Measurements from ENCODE around the gene TMA7.

GRCh38 chr3:48439820-48440589 is at the start of gene TMA7, which contains the start of gene CCDC51:
- TF ChIP-seq BCL11A (IDR thresholded peaks at IDR 0.05; ENCODE audit: low read depth, low read length) (no peak), HDAC2 (IDR thresholded peaks at IDR 0.05) (no peak), NFYB (IDR thresholded peaks at IDR 0.05; ENCODE audit: insufficient read depth, low read depth, low read length) (peak; percentile 90), YY1 (IDR thresholded peaks at IDR 0.05; ENCODE audit: low read depth, low read length) (peak; percentile 95), STAT1 (conservative IDR thresholded peaks at IDR 0.05) (no peak)

All from GM12878 (cell line).